Testis (tissue), 2 donors: ENCODE results near the gene PPM1J.

ENCODE experiments used
- POLR2A ChIP-seq: fragments of 450-650 bp; IDR thresholded peaks from one replicate; pipeline ENCODE4 v1.6.1; 2017; ENCODE audit warnings: antibody characterized with exemption, mild to moderate bottlenecking, moderate library complexity
- TF ChIP-seq, protein P1 (sequence below), 3 experiments: fragments of 450-650 bp in 2 of 3; fragments of 200-600 bp in 1 of 3; sonication (generic) in 1 of 3; IDR thresholded peaks; one replicate each; pipeline ENCODE4 v1.5.1; 2016 to 2019; ENCODE audit warnings: antibody characterized with exemption in 3 of 3, mild to moderate bottlenecking in 2 of 3, moderate library complexity in 1 of 3

DNA sequence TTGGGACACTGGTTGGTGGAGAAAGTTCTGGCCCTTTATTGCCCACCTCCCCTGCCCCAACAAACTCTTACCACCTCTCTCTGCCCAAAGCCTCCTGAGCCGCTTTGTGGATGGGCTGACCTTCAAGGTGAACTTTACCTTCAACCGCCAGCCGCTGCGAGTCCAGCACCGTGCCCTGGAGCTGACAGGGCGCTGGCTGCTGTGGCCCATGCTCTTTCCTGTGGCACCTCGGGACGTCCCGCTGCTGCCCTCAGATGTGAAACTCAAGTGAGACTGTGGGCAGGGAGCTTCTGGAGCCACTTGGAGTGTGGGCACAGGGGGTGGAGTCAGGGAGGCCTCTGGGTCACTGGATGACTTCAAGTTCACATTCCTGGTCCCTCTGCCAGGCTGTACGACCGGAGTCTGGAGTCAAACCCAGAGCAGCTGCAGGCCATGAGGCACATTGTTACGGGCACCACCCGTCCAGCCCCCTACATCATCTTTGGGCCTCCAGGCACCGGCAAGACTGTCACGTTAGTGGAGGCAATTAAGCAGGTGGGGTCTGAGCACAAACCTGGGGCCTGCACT lies 20.7 kb downstream of the PPM1J start:
- TF ChIP-seq, protein P1, sequence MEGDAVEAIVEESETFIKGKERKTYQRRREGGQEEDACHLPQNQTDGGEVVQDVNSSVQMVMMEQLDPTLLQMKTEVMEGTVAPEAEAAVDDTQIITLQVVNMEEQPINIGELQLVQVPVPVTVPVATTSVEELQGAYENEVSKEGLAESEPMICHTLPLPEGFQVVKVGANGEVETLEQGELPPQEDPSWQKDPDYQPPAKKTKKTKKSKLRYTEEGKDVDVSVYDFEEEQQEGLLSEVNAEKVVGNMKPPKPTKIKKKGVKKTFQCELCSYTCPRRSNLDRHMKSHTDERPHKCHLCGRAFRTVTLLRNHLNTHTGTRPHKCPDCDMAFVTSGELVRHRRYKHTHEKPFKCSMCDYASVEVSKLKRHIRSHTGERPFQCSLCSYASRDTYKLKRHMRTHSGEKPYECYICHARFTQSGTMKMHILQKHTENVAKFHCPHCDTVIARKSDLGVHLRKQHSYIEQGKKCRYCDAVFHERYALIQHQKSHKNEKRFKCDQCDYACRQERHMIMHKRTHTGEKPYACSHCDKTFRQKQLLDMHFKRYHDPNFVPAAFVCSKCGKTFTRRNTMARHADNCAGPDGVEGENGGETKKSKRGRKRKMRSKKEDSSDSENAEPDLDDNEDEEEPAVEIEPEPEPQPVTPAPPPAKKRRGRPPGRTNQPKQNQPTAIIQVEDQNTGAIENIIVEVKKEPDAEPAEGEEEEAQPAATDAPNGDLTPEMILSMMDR (IDR thresholded peaks at IDR 0.05), result no peak
- TF ChIP-seq POLR2A, result no peak
